ENCODE results near the gene PTPRU.

GRCh38 chr1:29238620-29239002 lies 2.3 kb downstream of the PTPRU start:
- TF ChIP-seq EZH2 (optimal IDR thresholded peaks at IDR 0.05; ENCODE audit: low read depth, low read length) = no peak
- TF ChIP-seq, protein P1, sequence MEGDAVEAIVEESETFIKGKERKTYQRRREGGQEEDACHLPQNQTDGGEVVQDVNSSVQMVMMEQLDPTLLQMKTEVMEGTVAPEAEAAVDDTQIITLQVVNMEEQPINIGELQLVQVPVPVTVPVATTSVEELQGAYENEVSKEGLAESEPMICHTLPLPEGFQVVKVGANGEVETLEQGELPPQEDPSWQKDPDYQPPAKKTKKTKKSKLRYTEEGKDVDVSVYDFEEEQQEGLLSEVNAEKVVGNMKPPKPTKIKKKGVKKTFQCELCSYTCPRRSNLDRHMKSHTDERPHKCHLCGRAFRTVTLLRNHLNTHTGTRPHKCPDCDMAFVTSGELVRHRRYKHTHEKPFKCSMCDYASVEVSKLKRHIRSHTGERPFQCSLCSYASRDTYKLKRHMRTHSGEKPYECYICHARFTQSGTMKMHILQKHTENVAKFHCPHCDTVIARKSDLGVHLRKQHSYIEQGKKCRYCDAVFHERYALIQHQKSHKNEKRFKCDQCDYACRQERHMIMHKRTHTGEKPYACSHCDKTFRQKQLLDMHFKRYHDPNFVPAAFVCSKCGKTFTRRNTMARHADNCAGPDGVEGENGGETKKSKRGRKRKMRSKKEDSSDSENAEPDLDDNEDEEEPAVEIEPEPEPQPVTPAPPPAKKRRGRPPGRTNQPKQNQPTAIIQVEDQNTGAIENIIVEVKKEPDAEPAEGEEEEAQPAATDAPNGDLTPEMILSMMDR (IDR thresholded peaks at IDR 0.05; ENCODE audit: low read length) = no peak
